PC-3 (cell line): ENCODE measurements around the gene COG3. TPM values are rescaled to one million over a fixed set of nuclear protein-coding genes. Genes with fewer than 3 reads are reported as not detected.
A peak's percentile ranks its signal among the peaks of the same experiment; 100 is the strongest.

Source experiments
- ATAC-seq: fragments of 200-7000 bp; cut with Tn5 transposase; 2 replicates; pipeline ENCODE4 v1.9.1; 2020; ENCODE audit warnings: mild to moderate bottlenecking, moderate library complexity
- BruUV-seq: library from RNA; stranded (reverse); fragments of 400-500 nt; replicated peaks from 2 replicates; lab custom pipeline; 2021; lab: Mats Ljungman, UMichigan
- CTCF ChIA-PET: fragments of 300-600 bp; sonication (Branson Sonifier 250); formaldehyde crosslinking; loops from one replicate; lab custom pipeline; 2022; ENCODE audit warnings: antibody characterized with exemption; lab: Charles Lee
- POLR2A ChIA-PET: fragments of 300-600 bp; sonication (Branson Sonifier 250); formaldehyde crosslinking; loops from one replicate; lab custom pipeline; 2022; ENCODE audit warnings: antibody characterized with exemption; ENCODE audit not compliant: unreplicated experiment; lab: Charles Lee
- DNase-seq: peaks from one replicate; pipeline ENCODE4 v3.0.0-alpha.2; 2015
- H2AFZ ChIP-seq: fragments of 300-600 bp; sonication (generic); 2 replicates; pipeline ENCODE4 v1.6.0; 2016; ENCODE audit warnings: antibody characterized with exemption, low read length
- H3F3A ChIP-seq: fragments of 300-600 bp; sonication (generic); one replicate; pipeline ENCODE4 v1.6.0; 2017; ENCODE audit warnings: antibody characterized with exemption, low read length, control low read depth, mild to moderate bottlenecking; ENCODE audit not compliant: unreplicated experiment
- H3K27ac ChIP-seq: fragments of 300-600 bp; sonication (generic); 2 replicates; pipeline ENCODE4 v1.5.1; 2016; ENCODE audit warnings: mild to moderate bottlenecking, low read length
- H3K27me3 ChIP-seq: fragments of 300-600 bp; sonication (generic); 2 replicates; pipeline ENCODE4 v1.6.1; 2016; ENCODE audit warnings: low read length, mixed read lengths
- H3K36me3 ChIP-seq: fragments of 300-600 bp; sonication (generic); 2 replicates; pipeline ENCODE4 v1.6.1; 2016; ENCODE audit warnings: low read depth, mixed run types, low read length, mixed read lengths
- H3K4me1 ChIP-seq: fragments of 300-600 bp; sonication (generic); 2 replicates; pipeline ENCODE4 v1.5.1; 2016; ENCODE audit warnings: low read length; ENCODE audit not compliant: insufficient read depth
- H3K4me2 ChIP-seq: fragments of 300-600 bp; sonication (generic); 2 replicates; pipeline ENCODE4 v1.6.0; 2016; ENCODE audit warnings: low read length
- H3K4me3 ChIP-seq: fragments of 300-600 bp; sonication (generic); 2 replicates; pipeline ENCODE4 v1.5.1; 2016; ENCODE audit warnings: mild to moderate bottlenecking, low read length, mixed read lengths
- H3K79me2 ChIP-seq: fragments of 300-600 bp; sonication (generic); 2 replicates; pipeline ENCODE4 v1.6.1; 2017; ENCODE audit warnings: low read length, mixed read lengths
- H3K9ac ChIP-seq: fragments of 300-600 bp; sonication (generic); 2 replicates; pipeline ENCODE4 v1.6.0; 2016; ENCODE audit warnings: mild to moderate bottlenecking, low read length
- H3K9me2 ChIP-seq: fragments of 300-600 bp; sonication (generic); replicated peaks from 2 replicates; pipeline ENCODE4 v1.6.1; 2016; ENCODE audit warnings: mixed run types, low read length, mixed read lengths
- H3K9me3 ChIP-seq: fragments of 300-600 bp; sonication (generic); 2 replicates; pipeline ENCODE4 v1.6.1; 2016; ENCODE audit warnings: low read length, mixed read lengths
- H4K20me1 ChIP-seq: fragments of 300-600 bp; sonication (generic); 2 replicates; pipeline ENCODE4 v1.6.1; 2016; ENCODE audit warnings: low read length, mixed read lengths
- CTCF ChIP-seq: fragments of 300-600 bp; sonication (generic); conservative IDR thresholded peaks from 2 replicates; pipeline ENCODE4 v1.5.1; 2017; ENCODE audit warnings: antibody characterized with exemption, low read depth, mild to moderate bottlenecking, low read length
- EZH2 ChIP-seq: fragments of 300-600 bp; sonication (generic); IDR thresholded peaks from one replicate; pipeline ENCODE4 v1.6.1; 2017; ENCODE audit warnings: antibody characterized with exemption, mild to moderate bottlenecking, low read length; ENCODE audit not compliant: unreplicated experiment
- EZH2phosphoT487 ChIP-seq: fragments of 300-600 bp; sonication (generic); IDR thresholded peaks from 2 replicates; pipeline ENCODE4 v1.6.1; 2018; ENCODE audit warnings: mild to moderate bottlenecking, antibody characterized with exemption, low read length, borderline replicate concordance
- intact Hi-C: fragments of 100-400 bp; cut with micrococcal nuclease; formaldehyde crosslinking; loops from 2 replicates; pipeline ENCODE4 v1.9.0; 2023
- total RNA-seq: library from RNA; depleted of rRNA; stranded (reverse); fragments of >200 nt; gene quantifications from 2 replicates; pipeline ENCODE4 v1.2.3, GENCODE V29; 2014

The COG3 gene
- total RNA-seq, 1 experiment from 2014 or later: 28.8 TPM

DNA sequence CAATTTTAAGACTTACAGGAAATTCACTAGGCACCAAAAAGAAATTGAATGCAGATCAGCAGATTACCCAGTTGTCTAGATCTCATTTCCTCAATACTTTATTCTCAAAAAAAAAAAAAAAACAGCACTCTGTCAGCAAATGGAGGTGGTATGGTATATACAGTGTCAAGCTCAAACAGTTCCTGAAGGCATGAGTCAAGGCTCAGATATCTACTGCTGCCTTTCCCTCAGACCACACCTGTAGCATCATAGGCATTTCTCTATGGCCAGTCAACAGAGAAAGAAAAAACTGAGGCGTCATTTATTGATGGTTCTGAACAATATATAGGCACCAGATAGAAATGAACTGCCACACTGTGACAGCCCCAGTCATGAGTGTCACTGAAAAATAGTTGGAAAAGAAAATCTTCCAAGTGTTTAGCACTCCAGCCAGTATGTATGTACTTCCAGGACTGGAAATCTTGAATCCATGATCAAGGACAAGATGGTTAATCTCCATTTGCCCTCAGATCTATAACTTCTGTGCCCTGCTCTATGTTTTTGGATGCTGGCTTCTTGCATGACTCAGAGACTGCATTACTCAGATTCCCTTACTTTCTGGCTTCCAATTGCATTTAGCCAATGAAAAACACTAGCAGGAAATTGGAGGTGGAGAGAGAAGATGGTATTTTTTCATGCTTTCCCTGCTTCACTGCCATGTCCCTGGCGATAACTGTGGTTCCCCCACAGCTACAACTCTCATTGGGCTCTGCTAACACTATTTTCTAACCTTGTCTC, 8.4 kb upstream of the COG3 start:
- H3K27ac ChIP-seq: no peak overlapping the region
- H3K9me3 ChIP-seq: no peaks in the 10 kb centered on the region
- H3K4me2 ChIP-seq: no peak overlapping the region
- peak; percentile 83 for ATAC-seq
- H3K4me3 ChIP-seq: no peak overlapping the region
- H3K36me3 ChIP-seq: no peaks in the 10 kb centered on the region
- BruUV-seq: no TSS peak
- no peaks in the 10 kb centered on the region for H3K9me2 ChIP-seq
- peak; percentile 39 for DNase-seq
- no peaks in the 10 kb centered on the region for H3F3A ChIP-seq
- no peaks in the 10 kb centered on the region for H3K79me2 ChIP-seq
- no peaks in the 10 kb centered on the region for H3K27me3 ChIP-seq
- H3K4me1 ChIP-seq: peaks cover 6% of the 10 kb centered on the region; the same call in 1 of the 2 replicates
- intact Hi-C loops: no loop called here
- ChIA-PET CTCF (interaction anchor here (0.6 kb wide), 1 partner anchor 8 kb away, joined by 3 read pairs; the partner anchor contains the start of gene COG3), POLR2A (interaction anchor here (0.5 kb wide), 1 partner anchor 52 kb away, joined by 4 read pairs; no protein-coding TSS in a partner anchor)
- TF ChIP-seq EZH2: no peak
- H4K20me1 ChIP-seq: no peaks in the 10 kb centered on the region
- peak overlapping the region; percentile 26; the same call in 1 of the 2 replicates for H2AFZ ChIP-seq
- H3K9ac ChIP-seq: no peak overlapping the region

- CTCF ChIA-PET: interaction anchor here (1.0 kb wide), 1 partner anchor 8 kb away, joined by 3 read pairs; no protein-coding TSS in a partner anchor
- intact Hi-C loops: loop anchor here (2.0 kb wide), 1 partner anchor 45 kb away; the partner anchor contains the start of gene SLC25A30
- H3K4me1 ChIP-seq: peaks cover 10% of the 10 kb centered on the region
These were observed 525 bp upstream of the COG3 start for GRCh38 chr13:45464141-45464686.

More at GRCh38 chr13:45464141-45464686, 525 bp upstream of the COG3 start:
- Histone ChIP-seq H3K9ac (peak overlapping the region; percentile 15; the same call in 1 of the 2 replicates), H3K4me2 (peak overlapping the region; percentile 76), H2AFZ (peak overlapping the region; percentile 69), H3K9me2 (no peaks in the 10 kb centered on the region), H3K9me3 (no peaks in the 10 kb centered on the region), H3F3A (no peaks in the 10 kb centered on the region), H4K20me1 (peaks cover 4% of the 10 kb centered on the region; the same call in 1 of the 2 replicates), H3K27ac (no peak overlapping the region), H3K79me2 (peaks cover 45% of the 10 kb centered on the region), H3K27me3 (no peaks in the 10 kb centered on the region), H3K4me3 (peak overlapping the region; percentile 98), H3K36me3 (no peaks in the 10 kb centered on the region)
- POLR2A ChIA-PET: interaction anchor here (0.6 kb wide), 2 partner anchors 43 to 123 kb away, joined by 3 read pairs; partner anchors contain the start of gene TPT1
- no peak for DNase-seq
- BruUV-seq: TSS peak; percentile 91
- no peak for ATAC-seq
- TF ChIP-seq EZH2 (no peak), EZH2phosphoT487 (no peak), CTCF (no peak)
